HS-27A (cell line): ENCODE data around the gene OTOP2.
A peak's percentile ranks its signal among the peaks of the same experiment; 100 is the strongest.
"Not testable (repeated sequence)": the region's sequence is repeated elsewhere in the genome, so short reads cannot be mapped to it uniquely, and the experiment has no call there.

Source experiments
- DNase-seq: peaks from one replicate; pipeline ENCODE4 v3.0.0-alpha.2; 2012; ENCODE audit warnings: low read depth, missing footprints

Gene OTOP2

GRCh38 chr17:74952431-74953133 is 28.5 kb downstream of the OTOP2 start:
- no peak for DNase-seq

DNA sequence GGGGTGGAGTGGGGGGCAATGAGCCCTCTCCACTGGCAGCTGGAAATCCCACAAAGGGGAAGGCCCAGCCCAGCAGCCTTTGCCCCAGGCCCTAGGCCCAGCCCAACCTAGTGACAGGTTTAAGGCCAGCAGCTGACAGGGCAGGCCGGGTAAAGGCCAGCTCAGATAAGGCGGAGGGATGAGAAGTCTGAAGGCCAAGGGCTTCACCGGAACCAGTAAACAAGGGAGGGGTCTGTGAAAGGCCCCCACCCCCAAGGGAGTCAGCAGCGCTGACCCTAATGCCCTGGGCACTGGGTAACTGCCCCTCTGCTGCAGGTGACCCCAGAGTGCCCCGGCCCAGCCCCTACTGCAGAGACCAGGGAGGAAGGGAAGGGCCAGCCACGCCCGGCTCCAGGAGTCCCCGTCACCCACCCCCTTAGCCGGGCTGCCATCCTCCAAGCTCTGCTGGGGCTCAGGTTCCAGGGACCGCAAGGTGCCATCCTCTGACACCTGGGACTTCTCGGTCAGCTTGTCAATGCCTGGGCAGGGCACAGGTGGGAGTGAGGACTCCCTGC is 29.1 kb downstream of the OTOP2 start:
- DNase-seq = no peak

DNA sequence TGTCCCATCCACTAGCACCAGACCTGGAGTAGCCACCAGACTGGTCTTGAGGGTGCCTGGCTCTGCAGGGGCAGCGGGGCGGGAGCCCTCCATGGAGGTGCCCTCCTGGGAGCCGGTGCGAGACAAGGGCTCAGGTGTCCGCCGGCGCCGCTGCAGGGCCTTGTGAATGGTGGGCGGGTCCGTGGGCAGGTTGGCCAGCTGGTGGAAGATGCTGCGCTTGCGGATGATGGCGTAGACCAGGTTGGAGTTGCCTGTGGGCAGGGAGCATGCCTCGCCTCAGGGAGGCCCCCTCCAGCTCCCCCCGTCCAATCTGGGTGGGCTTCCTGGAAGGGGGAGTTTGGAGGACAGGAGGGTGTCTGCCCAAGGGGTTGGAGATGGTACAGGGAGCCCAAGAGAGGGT is 30.0 kb downstream of the OTOP2 start:
- no peak for DNase-seq

DNA sequence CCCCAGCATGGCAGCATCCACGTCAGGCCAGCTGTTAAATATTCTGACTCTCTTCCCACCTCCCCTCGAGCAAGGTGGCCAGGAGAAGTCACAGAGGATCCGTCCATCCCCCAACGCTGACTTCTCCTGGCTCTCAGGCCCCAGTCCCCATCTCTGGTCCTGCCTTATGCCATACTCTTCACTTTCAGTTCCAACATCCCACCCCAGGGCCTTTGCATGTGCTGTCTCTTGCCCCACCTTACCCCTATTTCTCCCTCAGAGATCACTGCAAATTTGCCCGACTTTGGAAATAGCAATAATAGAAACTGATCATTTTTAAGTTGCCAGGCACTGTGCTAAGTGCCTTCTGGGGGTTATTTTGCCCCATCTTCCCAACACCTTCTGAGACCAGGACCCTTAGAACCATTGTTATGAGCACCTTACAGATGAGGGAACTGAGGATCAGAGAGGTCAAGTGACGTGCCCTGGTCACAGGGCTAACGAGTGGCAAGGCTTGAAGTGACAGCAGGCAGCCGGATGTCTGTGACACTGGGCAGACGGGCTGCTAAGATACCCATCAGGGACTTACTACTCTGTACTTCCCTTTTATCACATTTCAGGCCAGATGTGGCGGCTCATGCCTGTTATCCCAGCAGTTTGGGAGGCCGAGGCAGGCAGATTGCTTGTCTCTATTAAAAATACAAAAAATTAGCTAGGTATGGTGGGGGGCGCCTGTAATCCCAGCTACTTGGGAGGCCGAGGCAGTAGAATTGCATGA is 30.8 kb downstream of the OTOP2 start:
- no peak for DNase-seq

GRCh38 chr17:74956093-74956492 is 32.0 kb downstream of the OTOP2 start:
- DNase-seq = no peak

DNA sequence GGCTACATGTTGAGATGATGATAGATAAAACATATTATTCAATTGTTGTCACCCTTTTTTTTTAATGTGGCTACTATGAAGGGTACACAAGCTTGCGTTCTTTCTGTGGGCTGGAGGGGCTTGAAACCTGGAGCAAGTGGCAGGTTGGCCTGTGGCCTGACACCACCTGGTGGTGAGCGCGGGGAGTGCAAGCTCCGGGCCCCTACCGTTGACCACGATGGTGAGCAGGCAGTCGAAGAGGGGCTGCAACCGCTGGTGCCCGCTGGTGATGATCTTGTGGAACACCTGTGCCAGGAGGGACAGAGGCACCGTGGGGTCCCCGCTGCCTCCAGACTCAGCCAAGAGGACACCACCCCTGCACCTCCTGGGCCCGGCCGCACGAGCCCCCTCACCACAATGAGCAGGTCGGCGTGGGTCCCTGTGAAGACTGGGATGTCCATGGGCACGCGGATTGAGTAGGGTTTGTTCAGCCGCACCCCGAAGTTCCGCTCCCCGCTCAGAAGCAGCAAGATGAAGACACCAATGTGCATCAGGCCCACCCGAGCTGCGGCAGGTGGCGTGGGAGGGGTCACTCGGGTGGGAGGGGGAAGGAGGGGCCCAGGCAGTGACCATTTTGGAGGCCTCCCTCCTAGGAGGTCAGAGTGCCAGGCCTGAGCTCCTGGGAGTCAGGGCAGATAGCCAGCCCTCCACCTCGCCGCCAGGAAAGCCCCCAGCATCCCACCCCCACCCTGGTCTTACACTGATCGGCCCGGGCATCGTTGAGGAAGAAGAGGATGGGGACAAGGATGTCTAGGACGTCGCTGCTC is 34.1 kb downstream of the OTOP2 start:
- DNase-seq = no peak

GRCh38 chr17:74959826-74960515 is 35.9 kb downstream of the OTOP2 start:
- DNase-seq = no peak

DNA sequence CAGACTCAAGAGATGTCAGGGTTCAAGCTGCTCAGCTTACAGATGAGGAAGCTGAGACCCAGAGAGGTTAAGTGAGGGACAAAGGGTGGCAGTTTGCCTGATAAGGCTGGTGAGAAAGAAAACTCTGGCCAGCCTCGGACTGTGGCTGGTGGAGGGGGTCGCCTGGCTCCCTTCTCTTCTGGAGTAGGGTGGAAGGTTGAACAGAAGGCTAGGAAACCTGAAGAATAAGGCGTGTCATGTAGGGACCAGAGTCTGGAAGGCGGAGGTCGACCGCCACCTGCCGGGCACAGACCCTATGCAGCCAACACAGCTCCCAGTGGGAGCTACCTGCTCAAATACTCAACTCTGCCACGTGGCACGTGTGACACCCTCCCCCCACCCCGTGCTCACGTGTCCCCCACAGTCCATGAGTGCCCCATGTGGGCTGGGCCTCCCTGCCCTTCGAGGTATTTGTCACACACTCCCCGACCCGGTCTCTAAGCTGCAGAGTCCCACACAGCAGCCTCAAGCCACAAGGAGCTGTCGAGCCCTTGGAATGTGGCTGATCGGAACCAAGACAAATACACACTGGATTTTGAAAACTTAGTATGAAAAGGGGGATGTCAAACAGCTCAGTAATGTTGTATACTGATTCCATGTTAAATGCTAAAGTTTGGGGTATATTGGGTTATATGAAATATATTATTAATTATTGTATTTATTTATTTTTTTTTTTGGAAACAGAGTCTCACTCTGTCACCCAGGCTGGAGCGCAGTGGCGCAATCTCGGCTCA is 36.7 kb downstream of the OTOP2 start:
- no peak for DNase-seq

GRCh38 chr17:74961657-74962350 is 37.7 kb downstream of the OTOP2 start:
- DNase-seq = peak; percentile 24

DNA sequence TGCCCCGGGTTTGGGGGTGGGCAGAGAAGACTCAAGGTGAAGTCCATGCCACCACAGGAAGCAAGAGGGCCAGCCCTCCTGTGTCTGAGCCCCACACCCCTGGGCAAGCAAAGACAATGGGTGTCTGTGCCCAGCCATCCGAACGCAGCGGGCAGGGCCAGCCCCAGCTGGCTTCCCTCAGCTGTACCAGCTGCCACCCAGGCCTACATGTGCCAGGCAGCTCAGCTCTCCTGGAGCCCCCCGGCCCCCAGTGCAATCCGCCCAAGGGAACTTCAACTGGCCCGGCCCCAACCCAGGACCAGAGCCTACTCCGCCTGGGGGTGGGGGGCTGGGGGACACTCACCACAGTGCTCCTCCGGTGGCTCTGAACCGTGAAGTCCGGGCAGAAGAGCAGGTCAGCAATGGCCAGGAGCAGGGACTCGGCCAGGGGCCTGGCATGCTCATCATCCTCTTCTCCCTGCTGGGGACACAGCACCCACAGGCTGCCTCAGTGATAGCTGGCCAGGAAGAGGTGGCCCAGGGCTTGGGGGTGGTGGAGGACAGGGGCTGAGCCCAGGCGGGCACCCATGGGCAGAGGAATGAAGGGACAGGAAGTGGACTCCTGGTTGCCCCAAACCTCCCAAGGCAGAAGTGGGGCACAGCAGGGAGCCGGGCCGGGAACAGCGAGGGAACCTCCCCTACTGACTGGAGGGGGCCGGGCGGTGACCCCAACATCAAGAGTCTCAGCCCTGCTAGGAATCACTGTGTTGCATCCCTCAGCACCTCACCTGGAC is 38.7 kb downstream of the OTOP2 start:
- no peak for DNase-seq

DNA sequence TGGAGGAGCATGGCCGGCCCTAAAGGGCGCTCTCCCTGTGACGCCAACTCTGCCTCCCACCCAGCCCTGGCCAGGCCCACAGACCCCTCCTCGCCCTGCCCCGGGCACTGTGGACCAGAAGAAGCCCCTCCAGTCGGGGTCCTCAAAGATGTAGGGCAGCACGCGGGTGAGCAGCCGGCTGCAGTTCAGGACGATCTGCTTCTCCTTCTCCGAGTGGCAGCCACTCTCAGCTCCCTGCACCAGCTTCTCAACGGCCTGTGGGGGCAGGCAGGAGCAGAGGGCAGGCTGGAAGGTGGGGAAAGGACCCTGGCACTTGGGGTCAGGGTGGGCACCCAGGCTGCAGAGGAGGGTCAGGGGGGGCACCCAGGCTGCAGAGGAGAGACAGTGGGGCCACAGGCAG is 39.6 kb downstream of the OTOP2 start:
- DNase-seq = no peak

DNA sequence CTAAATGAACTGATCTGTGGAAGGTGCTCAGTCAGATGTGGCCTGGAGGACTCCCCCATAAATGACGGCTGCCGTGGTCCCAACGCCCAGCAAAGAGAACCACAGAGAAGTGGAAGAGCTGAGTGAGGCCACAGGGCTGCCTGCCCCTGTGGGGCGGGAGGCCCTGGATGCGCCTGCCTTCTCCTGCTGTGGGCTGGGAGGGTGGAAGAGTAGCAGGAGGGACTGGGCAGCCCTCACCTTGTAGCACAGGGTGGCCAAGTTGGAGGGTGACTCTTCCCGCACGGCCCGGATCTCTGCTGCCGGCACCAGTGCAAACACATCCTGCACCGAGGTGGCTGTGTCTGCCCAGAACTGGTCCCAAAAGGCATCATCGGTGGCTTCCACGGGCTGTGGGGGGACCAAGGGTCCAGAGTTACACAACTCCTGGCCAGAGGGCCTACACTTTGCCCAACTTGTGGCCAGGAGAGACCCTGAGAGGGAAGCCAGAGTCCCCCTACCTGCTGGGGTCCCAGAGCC is 40.2 kb downstream of the OTOP2 start:
- DNase-seq = no peak

- DNase-seq = no peak
Measured at GRCh38 chr17:74964988-74965622, 41.0 kb downstream of the OTOP2 start.

- DNase-seq = no peak
Measured at GRCh38 chr17:74968361-74968780, 44.3 kb downstream of the OTOP2 start.

DNA sequence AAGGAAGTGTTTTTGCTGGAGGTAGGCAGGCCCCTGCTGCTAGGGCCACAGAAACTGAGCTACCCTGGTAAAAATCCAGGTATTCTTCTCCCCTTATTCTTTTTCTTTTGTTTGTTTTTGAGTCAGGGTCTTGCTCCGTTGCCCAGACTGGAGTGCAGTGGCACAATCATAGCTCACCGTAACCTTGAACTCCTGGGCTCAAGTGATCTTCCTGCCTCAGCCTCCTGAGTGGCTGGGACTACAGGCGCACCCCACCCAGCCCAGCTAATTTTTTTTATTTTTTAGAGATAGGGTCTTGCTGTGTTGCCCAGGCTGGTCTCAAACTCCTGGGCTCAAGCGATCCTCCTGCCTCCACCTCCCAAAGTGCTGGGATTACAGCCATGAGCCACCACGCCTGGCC is 45.4 kb downstream of the OTOP2 start:
- not testable (repeated sequence) for DNase-seq

DNA sequence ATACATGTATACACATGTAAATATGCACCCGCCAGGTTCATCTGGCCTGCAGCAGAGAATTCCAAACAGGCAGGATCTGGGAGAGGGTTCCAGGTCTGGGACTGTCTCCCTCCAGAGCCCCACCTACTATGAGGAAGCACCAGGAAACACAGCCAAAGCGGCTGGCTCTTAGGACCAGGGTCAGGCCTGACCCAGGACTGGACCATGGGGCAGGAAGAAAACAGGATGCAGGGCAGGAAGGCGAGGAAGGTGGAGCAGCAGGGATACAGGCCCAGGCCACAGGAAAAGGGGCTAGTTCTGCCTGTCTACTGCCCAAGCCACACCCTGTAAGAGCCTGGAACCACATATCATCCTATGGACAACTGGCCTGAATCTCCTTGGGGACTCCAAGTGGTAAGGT is 46.3 kb downstream of the OTOP2 start:
- DNase-seq = no peak

- DNase-seq = no peak
Measured at GRCh38 chr17:74971069-74971841, 47.2 kb downstream of the OTOP2 start.

DNA sequence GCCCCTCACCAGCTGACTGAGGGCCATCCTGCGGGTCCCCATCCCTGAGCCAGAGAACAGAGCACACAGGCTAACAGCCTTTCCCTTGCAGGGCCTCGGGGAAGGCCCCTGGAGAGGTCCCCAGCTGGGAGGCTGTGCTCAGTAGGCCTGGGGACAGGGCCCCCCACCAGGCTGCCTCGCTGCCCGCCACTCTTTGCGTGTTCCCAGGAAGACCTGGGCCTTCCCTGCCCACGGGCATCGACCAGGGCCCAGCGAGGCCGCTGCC is 47.7 kb downstream of the OTOP2 start:
- DNase-seq = no peak
